Raji (cell line): Measurements from ENCODE around the gene CD300C.

ENCODE experiments used
- POLR2A ChIP-seq: IDR thresholded peaks from 2 replicates; pipeline ENCODE4 v1.6.1; 2011; ENCODE audit warnings: low read depth, low read length, control low read depth; ENCODE audit not compliant: insufficient read depth

The CD300C gene

DNA sequence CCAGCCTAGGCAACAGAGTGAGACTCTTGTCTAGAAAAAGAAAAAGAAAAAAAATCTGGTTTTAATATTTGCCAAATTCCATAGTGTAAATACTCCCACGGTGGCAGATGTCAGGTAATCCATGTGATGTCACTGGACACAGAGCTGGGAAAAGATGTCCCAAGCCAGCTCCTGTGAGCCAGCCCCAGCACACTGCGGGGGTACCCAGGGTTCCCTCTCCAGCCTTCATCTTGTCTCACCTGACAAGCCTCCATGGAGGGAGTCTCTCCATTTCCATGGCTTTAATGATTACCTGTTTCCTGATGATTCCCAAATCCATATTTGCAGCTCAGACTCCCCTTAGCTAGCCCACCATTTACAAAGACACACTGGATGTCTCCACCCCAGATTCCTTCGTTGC, 19.2 kb downstream of the CD300C start:
- no peak for TF ChIP-seq POLR2A

DNA sequence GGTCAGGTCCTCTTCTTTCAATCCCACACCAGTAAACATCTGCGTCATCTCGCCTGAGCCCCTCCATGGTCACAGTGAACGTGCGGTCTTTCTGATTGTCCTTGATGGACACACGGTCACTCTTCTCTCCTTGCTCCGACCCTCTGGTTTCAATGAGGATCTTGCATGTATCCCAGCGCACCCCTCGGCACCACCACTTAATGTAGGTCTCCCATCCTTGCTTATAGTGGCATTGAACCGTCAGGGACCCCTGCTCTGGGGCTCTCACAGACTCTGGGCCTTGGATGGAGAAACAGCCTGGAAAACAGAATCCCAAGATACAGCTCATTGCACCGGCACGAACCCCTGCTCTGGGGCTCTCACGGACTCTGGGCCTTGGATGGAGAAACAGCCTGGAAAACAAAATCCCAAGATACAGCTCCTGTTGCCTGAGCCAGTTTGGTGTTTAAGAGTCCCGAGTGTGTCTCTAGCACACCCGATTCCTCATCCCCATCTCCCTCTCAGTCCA, 20.1 kb downstream of the CD300C start:
- TF ChIP-seq POLR2A, result no peak

DNA sequence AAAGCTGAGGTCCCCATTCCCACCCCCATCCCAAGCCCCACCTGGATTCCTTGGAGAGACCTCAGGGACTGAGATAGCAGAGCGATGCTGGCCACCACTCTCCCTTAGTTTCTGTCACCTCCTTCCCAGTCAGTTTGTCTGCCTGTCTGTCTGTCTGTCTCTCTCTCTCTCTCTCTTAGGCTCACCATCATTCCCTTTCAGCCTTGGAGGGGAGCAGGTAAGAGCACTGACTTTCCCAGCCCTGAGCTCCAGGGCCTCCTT, 20.5 kb downstream of the CD300C start:
- TF ChIP-seq POLR2A, result no peak

DNA sequence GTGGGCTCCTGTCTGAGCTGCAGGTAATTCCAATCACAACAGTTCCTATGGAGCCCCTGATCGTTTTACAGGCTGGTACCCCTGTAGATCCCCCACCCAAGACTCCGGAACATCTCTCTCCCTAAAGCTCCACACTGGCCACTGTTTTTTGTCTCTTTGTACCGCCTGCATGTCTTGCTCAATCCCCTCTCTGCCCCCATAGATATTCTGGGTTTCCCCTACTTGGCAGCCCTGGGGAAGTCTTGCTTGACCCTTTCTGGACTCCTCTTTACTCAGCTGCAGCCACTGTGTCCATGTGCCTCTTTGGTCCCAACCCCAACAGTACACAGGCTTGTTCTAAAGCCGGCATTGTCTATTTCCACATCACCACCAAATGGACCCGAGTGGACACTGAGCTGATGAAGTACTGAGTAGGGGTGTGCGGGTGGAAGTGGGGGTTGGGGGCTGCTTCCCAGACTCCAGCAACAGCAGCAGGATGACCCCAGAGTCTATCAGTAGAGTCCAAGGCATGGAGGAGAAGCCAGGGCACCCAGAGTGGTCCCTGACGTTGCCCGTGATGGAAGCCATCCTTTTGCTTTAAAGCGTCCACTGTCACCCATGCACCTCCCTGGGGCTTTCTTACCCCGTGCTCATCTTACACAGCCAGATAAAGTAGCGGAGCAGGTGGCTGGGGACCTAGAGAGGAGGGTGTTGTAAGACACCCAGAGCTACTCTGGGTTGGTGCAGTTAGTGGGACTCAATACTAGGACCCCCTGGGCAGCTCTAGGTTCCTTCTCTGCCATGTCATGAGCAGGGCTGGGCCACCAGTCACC, 21.1 kb downstream of the CD300C start:
- no peak for TF ChIP-seq POLR2A

DNA sequence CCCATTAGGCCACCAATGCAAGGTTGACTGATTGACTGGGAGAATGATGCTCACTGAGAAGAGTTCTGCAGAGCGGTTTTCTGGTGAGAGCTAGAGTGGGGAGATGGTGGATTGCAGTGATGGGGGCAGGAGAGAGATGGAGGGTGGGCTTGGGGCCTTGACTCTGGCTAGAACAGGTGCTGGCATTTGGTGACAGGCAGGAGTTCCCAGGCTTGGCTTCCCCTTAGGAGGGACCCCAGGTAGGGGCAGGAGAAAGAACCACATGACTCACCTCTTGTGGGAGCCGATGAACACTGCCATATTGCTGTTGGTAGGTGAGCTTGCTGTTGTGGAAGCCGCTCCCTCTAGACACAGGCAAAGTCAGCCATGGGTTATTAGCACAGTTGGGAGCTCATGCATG, 22.6 kb downstream of the CD300C start:
- TF ChIP-seq POLR2A, result no peak

DNA sequence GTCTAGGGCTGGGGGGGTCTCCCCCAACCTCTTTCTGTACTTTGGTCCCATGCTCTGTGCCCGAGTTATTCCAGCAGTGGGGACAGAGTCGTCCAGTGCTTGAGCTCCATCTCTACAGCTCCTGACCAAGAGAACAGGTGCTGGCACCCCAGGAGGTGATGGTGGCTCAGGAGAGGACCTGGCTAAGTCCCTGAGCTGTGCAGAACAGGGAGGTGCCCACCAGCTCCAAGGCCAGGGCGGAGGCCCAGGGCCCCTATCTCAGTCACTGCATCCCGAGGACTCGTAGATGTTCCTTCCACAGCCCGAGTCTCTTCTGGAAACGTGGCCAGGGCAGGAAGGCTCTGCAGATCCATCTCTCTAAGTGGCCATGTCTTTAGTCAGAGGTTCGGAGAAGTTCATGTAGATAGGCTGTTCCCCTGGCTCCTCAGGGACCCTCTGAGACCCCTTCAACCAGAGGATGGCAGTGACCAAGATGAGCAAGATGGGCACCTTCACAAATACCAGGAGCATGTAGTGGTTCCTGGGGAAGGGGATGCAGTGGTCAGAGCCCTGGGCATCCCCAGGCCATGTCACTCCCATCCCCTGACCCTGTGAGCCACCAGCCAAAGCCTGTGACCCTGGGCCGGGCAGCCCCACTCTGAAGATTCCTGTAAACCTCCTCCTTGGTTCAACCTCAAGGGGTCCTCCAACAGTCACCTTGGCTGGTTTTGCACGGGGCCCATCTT, 23.4 kb downstream of the CD300C start:
- no peak for TF ChIP-seq POLR2A

DNA sequence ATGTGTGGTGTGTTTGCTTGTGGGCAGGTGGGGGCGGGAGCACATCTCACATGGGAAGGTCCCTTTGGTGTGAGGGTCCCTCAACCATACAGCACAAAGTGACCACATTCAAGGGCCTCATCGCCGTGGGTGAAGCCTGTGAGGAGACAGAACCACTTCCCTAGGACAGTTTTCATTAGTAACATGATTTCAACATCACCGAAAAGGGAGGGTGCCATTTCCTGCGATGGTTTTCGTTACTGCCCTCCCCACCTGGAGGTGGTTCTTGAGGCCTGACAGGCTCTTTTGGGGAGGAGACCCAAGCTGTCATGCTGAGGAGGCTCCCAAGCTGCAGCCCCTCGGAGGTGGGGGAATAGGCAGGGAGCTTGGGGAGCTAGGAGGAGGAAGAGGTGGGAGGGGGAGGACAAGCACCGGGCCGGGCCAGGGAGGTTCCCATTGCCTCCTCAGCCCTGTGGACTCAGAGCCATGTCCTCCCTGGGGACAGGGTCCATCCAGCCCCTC, 24.2 kb downstream of the CD300C start:
- TF ChIP-seq POLR2A, result no peak

DNA sequence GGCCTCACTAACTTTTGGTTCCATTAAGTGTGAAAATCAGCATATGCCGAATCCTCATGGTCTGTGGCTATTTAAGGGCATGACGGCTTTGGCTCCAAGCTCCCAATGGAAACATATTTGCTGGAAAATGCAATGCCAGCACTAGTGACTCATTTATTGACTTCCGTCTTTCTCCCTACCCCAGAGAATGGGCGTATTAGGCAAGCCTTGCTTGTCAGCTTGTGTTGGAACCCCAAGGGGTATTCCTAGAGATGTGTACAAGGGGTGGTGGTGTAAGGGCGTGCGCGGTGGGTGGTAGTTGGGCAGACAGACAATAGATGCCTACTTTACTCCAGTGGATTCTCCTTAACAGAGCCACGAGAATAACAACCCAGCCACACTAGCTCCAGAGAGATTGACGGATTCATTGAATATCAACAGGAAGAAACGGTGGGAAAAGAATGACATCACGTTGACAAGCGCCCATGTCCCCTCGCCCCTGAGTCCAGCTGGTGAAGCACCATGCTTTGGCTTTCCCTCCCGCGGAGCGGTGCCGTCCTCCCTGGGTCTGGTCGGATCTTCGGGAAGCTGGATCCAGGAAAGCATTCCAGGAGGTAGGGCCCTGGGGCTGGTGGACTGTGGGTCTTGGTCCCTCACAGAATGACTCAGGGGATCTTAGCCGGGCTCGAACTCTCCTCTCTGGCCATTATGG, 25.0 kb downstream of the CD300C start:
- TF ChIP-seq POLR2A, result no peak

DNA sequence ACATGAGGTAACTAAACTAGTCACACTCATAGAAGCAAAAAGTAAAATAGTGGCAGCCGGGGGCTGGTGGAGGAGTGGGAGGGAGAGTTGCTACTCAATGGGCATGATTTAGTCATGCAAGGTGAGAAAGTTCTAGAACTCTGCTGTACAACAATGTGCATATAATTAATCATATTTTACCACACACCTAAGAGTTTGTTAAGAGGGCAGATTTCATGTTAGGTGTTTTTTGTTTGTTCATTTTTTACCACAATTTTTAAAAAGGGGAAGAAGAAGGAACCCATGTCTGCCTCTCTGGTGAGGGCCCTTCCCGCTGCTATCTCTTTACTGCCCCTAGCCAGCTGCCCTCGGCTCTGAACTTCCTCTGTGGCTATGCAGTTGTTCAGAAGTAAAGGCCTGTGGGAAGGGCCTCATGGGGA, 25.9 kb downstream of the CD300C start:
- no peak for TF ChIP-seq POLR2A

DNA sequence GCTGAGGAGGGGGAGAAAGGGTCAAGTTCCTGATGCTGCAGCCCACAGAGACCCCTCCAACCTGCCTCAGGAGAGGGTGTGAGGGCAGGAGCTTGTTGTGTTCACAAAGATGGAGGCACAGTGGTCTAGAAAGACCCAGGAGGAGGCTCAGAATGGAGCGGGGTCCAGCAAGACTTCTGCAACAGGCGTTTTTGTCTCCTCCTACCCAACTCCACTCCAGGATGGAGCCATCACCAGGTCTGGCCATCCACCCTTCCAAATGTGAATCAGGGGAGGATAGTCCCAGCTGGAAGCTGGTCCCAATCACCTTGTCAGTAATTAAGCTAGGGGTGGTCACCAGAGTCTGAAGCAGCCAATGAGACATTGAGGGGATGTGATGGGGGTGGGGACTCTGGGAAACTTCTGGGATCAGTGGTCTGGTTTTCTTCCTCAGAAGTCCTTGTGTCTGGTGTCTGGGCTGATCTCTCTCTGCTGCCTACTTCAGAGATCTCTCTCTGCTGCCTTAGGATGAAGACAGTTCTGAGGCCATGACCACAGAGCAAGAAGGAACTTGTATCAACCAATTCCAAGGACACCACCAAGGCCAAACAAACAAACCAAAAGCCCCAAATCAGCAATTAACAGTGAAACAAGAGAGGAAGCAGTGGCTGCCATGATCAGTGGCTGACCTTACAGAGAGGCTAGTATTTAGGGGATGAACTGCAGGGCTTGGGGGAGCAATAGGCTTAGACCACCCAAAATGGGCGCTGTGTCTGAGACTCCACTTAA, 29.2 kb downstream of the CD300C start:
- no peak for TF ChIP-seq POLR2A

DNA sequence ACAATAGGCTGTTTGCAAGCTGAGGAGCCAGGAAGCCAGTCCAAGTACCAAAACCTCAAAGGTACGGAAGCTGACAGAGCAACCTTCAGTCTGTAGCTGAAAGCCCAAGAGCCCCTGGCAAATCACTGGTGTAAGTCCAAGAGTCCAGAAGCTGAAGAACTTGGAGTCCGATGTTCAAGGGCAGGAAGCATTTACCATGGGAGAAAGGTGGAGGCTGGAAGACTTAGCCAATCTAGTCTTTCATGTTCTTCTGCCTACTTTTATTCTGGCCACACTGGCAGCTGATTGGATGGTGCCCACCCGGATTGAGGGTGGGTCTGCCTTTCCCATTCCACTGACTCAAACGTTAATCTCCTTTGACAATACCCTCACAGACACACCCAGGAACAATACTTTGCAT, 30.0 kb downstream of the CD300C start:
- no peak for TF ChIP-seq POLR2A

DNA sequence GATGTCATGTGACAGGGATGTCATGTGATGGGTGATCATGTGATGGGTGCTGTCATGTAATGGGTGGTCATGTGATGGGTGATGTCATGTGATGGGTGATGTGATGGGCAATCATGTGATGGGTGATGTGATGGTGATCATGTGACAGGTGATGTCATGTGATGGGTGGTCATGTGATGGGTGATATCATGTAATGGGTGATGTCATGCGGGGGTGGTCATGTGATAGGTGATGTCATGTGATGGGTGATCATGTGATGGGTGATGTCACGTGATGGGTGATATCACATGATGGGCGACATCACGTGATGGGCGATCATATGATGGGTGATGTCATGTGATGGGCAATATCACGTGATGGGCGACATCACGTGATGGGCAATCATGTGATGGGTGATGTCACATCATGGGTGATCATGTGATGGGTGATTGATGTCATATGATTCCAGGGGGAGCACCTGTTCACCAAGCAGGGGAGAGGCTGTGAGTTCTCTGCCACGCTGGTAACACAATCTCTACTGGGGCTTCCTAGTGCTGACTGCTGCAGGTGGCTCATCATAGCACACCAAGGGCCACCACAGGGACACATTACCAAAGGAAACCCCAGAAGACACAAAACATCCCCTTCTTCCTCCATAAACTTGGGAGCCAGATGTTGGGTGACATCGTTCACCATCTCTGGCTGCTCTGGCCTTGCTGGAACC, 31.1 kb downstream of the CD300C start:
- TF ChIP-seq POLR2A, result no peak

DNA sequence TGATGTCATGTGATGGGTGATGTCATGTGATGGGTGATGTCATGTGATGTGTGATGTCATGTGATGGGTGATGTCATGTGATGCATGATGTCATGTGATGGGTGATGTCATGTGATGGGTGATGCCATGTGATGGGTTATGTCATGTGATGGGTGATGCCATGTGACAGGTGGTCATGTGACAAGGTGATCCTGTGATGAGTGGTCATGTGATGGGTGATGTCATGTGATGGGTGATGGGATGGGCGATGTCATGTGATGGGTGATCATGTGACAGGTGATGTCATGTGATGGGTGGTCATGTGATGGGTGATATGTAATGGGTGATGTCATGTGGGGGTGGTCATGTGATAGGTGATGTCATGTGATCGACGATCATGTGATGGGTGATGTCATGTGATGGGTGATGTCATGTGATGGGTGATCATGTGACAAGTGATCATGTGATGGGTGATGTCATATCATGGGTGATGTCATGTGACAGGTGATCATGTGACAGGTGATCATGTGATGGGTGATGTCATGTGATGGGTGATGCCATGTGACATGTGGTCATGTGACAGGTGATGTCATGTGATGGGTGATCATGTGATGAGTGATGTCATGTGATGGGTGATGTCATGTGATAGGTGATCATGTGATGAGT, 31.8 kb downstream of the CD300C start:
- TF ChIP-seq POLR2A, result no peak

DNA sequence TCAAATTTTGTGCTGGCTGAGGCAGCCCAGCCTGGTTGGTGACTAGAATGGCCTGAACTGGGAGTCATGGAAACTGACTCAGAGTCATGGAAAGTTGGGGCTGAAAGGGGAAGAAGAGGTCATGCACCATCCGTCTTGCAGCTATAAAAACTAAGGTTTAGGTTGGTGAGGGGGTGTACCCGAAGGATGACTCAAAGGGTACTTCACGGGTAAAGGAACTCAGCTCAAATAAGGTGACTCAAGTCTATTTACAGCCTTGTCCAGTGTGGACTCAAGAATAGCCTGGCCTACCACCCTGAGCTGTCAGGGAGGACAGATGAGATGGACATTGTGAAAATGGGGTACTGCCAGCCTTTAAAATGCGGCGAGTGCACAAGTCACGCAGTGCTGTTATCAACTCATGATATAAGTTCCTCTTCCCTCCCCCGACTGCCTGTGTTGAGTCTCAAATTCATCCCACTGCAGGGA, 33.3 kb downstream of the CD300C start:
- no peak for TF ChIP-seq POLR2A
